MM.1S (cell line): ENCODE data around the gene NEGR1.

Experiments used
- DNase-seq: peaks from one replicate; pipeline ENCODE4 v3.0.0-alpha.2; 2015
- H2AFZ ChIP-seq: fragments of 300-600 bp; sonication (generic); 2 replicates; pipeline ENCODE4 v1.6.0; 2016; ENCODE audit warnings: antibody characterized with exemption, low read length
- H3F3A ChIP-seq: fragments of 300-600 bp; sonication (generic); 2 replicates; pipeline ENCODE4 v1.6.1; 2016; ENCODE audit warnings: mild to moderate bottlenecking, antibody characterized with exemption, low read length, moderate library complexity, mixed read lengths; ENCODE audit not compliant: insufficient read depth
- H3K27ac ChIP-seq: fragments of 300-600 bp; sonication (generic); 2 replicates; pipeline ENCODE4 v1.5.1; 2016; ENCODE audit warnings: mild to moderate bottlenecking, low read length
- H3K27me3 ChIP-seq: fragments of 300-600 bp; sonication (generic); replicated peaks from 2 replicates; pipeline ENCODE4 v1.6.0; 2016; ENCODE audit warnings: low read length; ENCODE audit not compliant: insufficient read depth
- H3K36me3 ChIP-seq: fragments of 300-600 bp; sonication (generic); replicated peaks from 2 replicates; pipeline ENCODE4 v1.6.1; 2016; ENCODE audit warnings: mild to moderate bottlenecking, low read length, mixed read lengths; ENCODE audit not compliant: insufficient read depth
- H3K4me1 ChIP-seq: fragments of 300-600 bp; sonication (generic); 2 replicates; pipeline ENCODE4 v1.6.1; 2016; ENCODE audit warnings: low read length, mixed read lengths
- H3K4me2 ChIP-seq: fragments of 300-600 bp; sonication (generic); 2 replicates; pipeline ENCODE4 v1.6.0; 2016; ENCODE audit warnings: low read depth, low read length
- H3K4me3 ChIP-seq: fragments of 300-600 bp; sonication (generic); 2 replicates; pipeline ENCODE4 v1.5.1; 2016; ENCODE audit warnings: low read length, mixed read lengths
- H3K79me2 ChIP-seq: fragments of 300-600 bp; sonication (generic); 2 replicates; pipeline ENCODE4 v1.6.1; 2016; ENCODE audit warnings: mixed run types, low read length, mixed read lengths
- H3K9ac ChIP-seq: fragments of 300-600 bp; sonication (generic); 2 replicates; pipeline ENCODE4 v1.6.1; 2016; ENCODE audit warnings: low read length, mixed read lengths
- H3K9me2 ChIP-seq: fragments of 300-600 bp; sonication (generic); replicated peaks from 2 replicates; pipeline ENCODE4 v1.6.1; 2016; ENCODE audit warnings: mild to moderate bottlenecking, low read length, mixed read lengths; ENCODE audit not compliant: insufficient read depth
- H3K9me3 ChIP-seq: fragments of 300-600 bp; sonication (generic); replicated peaks from 2 replicates; pipeline ENCODE4 v1.6.1; 2016; ENCODE audit warnings: mild to moderate bottlenecking, low read length, mixed read lengths; ENCODE audit not compliant: insufficient read depth
- H4K20me1 ChIP-seq: fragments of 300-600 bp; sonication (generic); 2 replicates; pipeline ENCODE4 v1.6.1; 2016; ENCODE audit warnings: mild to moderate bottlenecking, low read length, moderate library complexity, mixed read lengths; ENCODE audit not compliant: insufficient read depth
- CTCF ChIP-seq: fragments of 300-600 bp; sonication (generic); IDR thresholded peaks from 2 replicates; pipeline ENCODE4 v1.5.1; 2016; ENCODE audit warnings: antibody characterized with exemption, low read length, mixed read lengths
- EZH2 ChIP-seq: fragments of 300-600 bp; sonication (generic); optimal IDR thresholded peaks from 2 replicates; pipeline ENCODE3; 2017; ENCODE audit warnings: low read depth, mild to moderate bottlenecking, antibody characterized with exemption, low read length, mixed read lengths
- EZH2phosphoT487 ChIP-seq: fragments of 300-600 bp; sonication (generic); IDR thresholded peaks from 2 replicates; pipeline ENCODE4 v1.6.1; 2018; ENCODE audit warnings: antibody characterized with exemption, low read length

Gene NEGR1

GRCh38 chr1:71641903-71642302 lies 640.4 kb downstream of the NEGR1 start:
- H3K79me2 ChIP-seq, result no peaks in the 10 kb centered on the region
- H3K36me3 ChIP-seq, result no peaks in the 10 kb centered on the region
- no peaks in the 10 kb centered on the region for H3K9me2 ChIP-seq
- no peak overlapping the region for H2AFZ ChIP-seq
- H3K4me1 ChIP-seq, result peaks cover 37% of the 10 kb centered on the region
- H3F3A ChIP-seq, result peaks cover 28% of the 10 kb centered on the region
- no peak for TF ChIP-seq EZH2
- no peak for TF ChIP-seq EZH2phosphoT487
- TF ChIP-seq CTCF, result no peak
- no peak for DNase-seq
- no peak overlapping the region for H3K4me2 ChIP-seq
- no peak overlapping the region for H3K9ac ChIP-seq
- no peak overlapping the region for H3K4me3 ChIP-seq
- H3K27ac ChIP-seq, result no peak overlapping the region
- no peaks in the 10 kb centered on the region for H4K20me1 ChIP-seq
- no peaks in the 10 kb centered on the region for H3K27me3 ChIP-seq
- H3K9me3 ChIP-seq, result no peaks in the 10 kb centered on the region

- Histone ChIP-seq H3K4me3 (no peak overlapping the region), H3K9me2 (no peaks in the 10 kb centered on the region), H3K79me2 (no peaks in the 10 kb centered on the region), H3K9me3 (no peaks in the 10 kb centered on the region), H2AFZ (no peak overlapping the region), H3K9ac (no peak overlapping the region), H3F3A (peaks cover 22% of the 10 kb centered on the region), H3K36me3 (no peaks in the 10 kb centered on the region), H3K4me1 (peaks cover 28% of the 10 kb centered on the region), H4K20me1 (no peaks in the 10 kb centered on the region), H3K27ac (no peak overlapping the region), H3K27me3 (no peaks in the 10 kb centered on the region), H3K4me2 (no peak overlapping the region)
- TF ChIP-seq CTCF (no peak), EZH2 (no peak), EZH2phosphoT487 (no peak)
- no peak for DNase-seq
Measured at GRCh38 chr1:71640998-71641397, 641.3 kb downstream of the NEGR1 start.

- no peak overlapping the region for H2AFZ ChIP-seq
- no peak overlapping the region for H3K4me3 ChIP-seq
- no peaks in the 10 kb centered on the region for H3K36me3 ChIP-seq
- H3K4me2 ChIP-seq, result no peak overlapping the region
- H3K4me1 ChIP-seq, result peaks cover 19% of the 10 kb centered on the region
- peaks cover 13% of the 10 kb centered on the region for H3F3A ChIP-seq
- H3K9ac ChIP-seq, result no peak overlapping the region
- H3K27ac ChIP-seq, result no peak overlapping the region
- no peak for DNase-seq
- H3K9me2 ChIP-seq, result no peaks in the 10 kb centered on the region
- no peaks in the 10 kb centered on the region for H4K20me1 ChIP-seq
- H3K79me2 ChIP-seq, result no peaks in the 10 kb centered on the region
- H3K9me3 ChIP-seq, result no peaks in the 10 kb centered on the region
- no peaks in the 10 kb centered on the region for H3K27me3 ChIP-seq
- TF ChIP-seq EZH2phosphoT487, result no peak
- TF ChIP-seq CTCF, result no peak
- TF ChIP-seq EZH2, result no peak
Measured at GRCh38 chr1:71640116-71640515, 642.2 kb downstream of the NEGR1 start.
